Right renal cortex interstitium (tissue), 3 donors: ENCODE results near the gene F8A2. TPM values are rescaled to one million over a fixed set of nuclear protein-coding genes. Genes with fewer than 3 reads are reported as not detected.
A peak's percentile ranks its signal among the peaks of the same experiment; 100 is the strongest.
"Not testable (repeated sequence)": the region's sequence is repeated elsewhere in the genome, so short reads cannot be mapped to it uniquely, and the experiment has no call there.

ENCODE experiments used
- DNase-seq, 3 donors: peaks; one replicate each; pipeline ENCODE4 v3.0.0-alpha.2; 2013; ENCODE audit warnings: low read depth in 3 of 3, low spot score in 2 of 3
- polyA plus RNA-seq, 3 donors: library from polyadenylated mRNA; unstranded; fragments of 120-200 nt; gene quantifications; one replicate each; pipeline ENCODE4 v1.2.1, GENCODE V29; 2013; ENCODE audit not compliant: insufficient read length in 3 of 3

The F8A2 gene
- polyA plus RNA-seq = not detected

DNA sequence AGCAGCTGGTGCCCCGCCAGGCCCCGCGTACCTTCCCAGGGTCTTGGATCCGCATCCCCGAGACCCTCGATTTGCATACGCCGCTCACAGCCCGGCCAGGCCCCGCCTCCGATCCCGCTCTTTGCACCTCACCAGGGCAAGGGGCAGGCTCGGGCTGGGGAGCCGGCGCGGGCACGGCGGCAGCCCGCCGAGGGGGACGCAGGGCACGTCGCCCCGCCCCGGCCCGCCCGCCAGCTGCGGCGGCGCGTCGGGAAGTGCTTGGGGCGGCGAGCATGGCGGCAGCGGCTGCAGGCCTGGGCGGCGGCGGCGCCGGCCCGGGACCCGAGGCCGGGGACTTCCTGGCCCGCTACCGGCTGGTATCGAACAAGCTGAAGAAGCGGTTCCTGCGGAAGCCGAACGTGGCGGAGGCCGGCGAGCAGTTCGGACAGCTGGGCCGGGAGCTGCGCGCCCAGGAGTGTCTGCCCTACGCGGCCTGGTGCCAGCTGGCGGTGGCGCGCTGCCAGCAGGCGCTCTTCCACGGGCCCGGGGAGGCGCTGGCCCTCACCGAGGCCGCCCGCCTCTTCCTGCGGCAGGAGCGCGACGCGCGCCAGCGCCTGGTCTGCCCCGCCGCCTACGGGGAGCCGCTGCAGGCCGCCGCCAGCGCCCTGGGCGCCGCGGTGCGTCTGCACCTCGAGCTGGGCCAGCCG lies at the start of gene F8A2:
Gene F8A2, plus strand, starts transcription at position 253 of the 686 bp plus-strand sequence. Its CDS starts 20 bp downstream, at position 273.
- DNase-seq = not testable (repeated sequence)

DNA sequence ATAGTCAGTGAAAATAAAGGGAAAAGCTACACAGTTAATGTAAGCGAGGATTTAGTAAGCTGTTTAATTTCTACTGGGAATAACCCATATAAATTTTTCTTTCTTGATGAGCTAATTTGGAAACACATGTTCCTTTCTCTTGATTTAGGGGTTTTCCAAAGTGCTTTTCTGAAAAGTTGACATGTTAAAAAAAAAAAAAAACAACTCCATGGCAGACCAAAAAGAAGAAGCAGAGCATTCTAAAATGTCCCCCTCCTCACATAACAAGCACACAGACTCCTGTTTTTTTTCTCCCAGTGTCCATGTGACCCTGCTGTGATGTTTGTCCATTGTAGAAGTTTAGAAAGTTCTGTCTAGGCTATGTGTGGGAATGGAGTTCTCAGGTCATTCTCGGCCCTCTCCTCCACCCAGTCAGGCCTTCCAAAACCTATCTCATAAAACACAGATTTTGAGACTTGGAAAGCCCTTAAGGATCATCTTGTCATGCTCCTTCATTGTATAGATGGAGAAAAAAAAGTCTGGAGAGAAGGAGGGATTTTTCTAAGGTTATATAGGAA lies 48.3 kb upstream of the F8A2 start:
- DNase-seq = no peak

- peak in 1 of 3 donors; percentile 1 for DNase-seq
Observed at GRCh38 chrX:155334486-155335336, 47.2 kb upstream of the F8A2 start, which contains the start of gene CLIC2. TSS of gene CLIC2 (minus strand) at chrX:155334614. CDS start at chrX:155334427, 187 bp downstream.

DNA sequence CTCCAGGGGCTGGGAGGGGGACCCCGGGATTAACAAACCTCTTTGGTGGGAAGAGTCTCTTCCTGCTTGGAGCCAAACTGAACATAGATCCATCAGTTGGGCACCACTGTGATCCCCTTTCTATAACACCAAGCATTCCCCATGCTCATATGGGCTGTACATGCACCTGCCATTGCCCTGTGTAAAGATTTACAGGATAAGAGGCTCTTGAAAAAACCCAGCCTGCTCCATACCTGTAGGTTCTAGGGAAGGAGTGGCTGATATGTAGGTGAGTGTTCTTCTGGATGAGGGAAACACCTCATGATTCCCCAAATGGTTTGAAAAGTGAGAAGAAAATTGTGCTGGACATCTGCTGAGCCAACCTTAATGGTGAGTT lies 46.6 kb upstream of the F8A2 start:
- not testable (repeated sequence) for DNase-seq

DNA sequence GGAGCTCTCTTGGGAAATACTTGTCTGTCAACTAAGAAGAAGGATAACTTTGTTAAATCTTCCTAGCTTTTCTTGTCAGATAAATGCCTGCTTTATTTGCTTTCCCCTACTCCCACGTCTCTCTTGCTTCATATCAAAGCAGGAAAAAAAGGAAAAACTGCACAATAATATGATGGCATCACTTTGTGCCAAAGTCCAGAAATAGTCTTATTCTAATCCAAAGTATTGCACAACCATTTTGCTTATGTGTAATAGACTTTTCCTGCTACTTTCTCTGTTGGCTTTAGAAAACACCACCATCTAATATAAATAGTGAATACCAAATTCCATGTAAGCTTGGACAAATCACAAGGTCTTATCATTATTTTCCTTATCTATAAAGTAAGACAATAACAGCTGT lies 36.2 kb upstream of the F8A2 start:
- not testable (repeated sequence) for DNase-seq

DNA sequence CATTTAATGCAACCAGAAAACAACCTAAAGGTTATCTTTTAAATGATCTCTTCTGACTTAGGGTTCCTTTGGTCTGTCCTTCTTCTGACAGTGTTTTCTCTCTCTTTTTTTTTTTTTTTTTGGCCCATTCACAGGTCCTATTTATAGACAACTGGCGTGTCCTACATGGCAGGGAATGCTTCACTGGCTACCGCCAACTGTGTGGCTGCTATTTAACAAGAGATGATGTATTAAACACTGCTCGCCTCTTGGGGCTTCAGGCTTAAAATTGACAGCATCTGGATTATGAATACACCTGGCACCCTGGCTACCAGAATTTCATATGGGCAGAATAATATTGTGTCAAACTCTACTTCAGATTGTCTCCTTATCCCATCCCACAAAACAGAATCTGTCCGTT lies 32.4 kb upstream of the F8A2 start:
- DNase-seq = not testable (repeated sequence)

- not testable (repeated sequence) for DNase-seq
Observed at GRCh38 chrX:155363712-155364111, 18.2 kb upstream of the F8A2 start.

DNA sequence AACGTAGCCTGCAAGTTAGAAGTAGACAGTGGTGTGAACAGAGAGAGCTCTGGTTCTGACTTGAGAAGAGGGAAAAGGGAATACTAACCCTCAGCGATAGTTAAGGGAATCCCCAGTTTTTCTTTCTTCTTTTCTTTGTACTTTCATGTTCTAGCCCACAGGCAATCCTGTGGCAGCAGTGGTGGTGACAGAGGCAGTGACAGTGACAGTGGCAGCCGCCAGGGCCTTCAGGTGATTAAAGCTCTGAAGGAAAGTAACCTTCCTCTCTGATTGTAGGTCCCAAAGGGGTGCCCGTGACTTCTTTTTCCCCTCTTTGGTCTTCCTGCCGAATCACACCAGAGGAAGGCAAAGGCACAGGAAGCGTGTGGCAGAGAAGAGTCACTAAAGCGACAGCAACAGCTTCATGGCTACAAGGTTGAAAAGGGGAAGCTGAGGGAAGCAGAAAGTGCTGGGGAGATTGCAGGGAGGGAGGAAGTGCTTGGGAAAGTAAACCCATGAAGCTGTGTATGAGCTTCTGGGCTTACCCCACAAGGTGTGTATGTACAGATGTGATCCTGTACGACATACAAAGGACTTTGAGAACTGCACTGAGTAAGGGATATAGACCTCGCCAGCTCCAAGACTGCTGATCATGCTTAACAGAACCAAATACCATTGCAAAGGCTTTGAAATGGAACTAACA lies 8.0 kb upstream of the F8A2 start:
- not testable (repeated sequence) for DNase-seq

DNA sequence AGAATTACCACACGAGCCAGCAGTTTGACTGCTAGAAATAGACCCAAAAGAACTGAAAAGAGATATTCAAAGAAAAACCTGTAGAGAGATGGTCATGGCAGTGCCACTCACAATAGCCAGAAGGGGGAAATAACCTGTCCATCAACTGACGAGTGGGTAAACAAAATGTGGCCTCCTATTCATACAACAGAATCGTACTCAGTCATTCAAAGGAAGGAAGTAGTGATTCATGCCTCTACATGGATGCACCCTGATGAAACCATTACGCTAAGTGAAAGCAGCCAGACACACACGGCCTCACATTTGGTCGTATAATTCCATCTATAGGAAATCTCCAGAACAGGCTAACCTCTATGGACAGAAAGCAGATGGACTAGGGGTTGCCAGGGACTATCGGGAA lies 2.1 kb upstream of the F8A2 start:
- DNase-seq = not testable (repeated sequence)

DNA sequence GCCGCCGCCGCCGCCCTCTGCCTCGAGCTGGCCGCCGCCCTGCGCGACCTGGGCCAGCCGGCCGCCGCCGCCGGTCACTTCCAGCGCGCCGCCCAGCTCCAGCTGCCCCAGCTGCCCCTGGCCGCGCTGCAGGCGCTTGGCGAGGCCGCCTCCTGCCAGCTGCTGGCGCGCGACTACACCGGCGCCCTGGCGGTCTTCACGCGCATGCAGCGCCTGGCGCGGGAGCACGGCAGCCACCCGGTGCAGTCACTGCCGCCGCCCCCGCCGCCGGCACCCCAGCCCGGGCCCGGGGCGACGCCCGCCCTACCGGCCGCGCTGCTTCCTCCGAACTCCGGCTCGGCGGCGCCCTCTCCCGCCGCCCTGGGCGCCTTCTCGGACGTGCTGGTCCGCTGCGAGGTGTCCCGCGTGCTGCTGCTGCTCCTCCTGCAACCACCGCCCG lies 653 bp downstream of the F8A2 start:
- not testable (repeated sequence) for DNase-seq

- DNase-seq = no peak
Observed at GRCh38 chrX:155389634-155390033, 7.7 kb downstream of the F8A2 start.

- not testable (repeated sequence) for DNase-seq
Observed at GRCh38 chrX:155394747-155395276, 12.9 kb downstream of the F8A2 start.

- no peak for DNase-seq
Observed at GRCh38 chrX:155406429-155406828, 24.5 kb downstream of the F8A2 start.

DNA sequence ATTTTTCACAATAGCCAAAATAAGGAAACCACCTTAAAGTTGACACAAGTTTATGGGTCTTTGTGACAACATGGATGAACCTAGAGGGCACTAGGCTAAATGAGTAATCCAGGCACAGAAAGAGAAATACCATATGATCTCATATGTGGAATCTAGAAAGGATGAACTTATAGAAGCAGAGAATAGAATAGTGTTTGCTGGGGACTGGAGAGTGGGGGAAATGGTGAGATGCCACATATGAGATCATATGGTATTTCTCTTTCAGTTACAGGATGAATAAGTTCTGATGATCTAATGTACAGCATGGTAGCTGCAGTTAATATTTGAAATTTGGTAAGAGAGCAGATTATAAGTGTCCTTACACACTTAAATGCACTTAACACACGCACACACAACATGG lies 35.9 kb downstream of the F8A2 start:
- no peak for DNase-seq

Other genes with a start within 250 kb of the F8A2 start
- gene VBP1, start 165.6 kb upstream of the F8A2 start, polyA plus RNA-seq = 10 to 100 TPM; 86.4 to 92.1 (median 89.7) TPM
- 1 to 10 TPM; 2.8 to 3.5 (median 3.3) TPM for gene RAB39B, start 117.6 kb upstream of the F8A2 start, polyA plus RNA-seq
- gene CLIC2, start 47.5 kb upstream of the F8A2 start, polyA plus RNA-seq = 1 to 10 TPM; 2.7 to 5.0 (median 3.8) TPM
- gene F8A3, start 76.5 kb downstream of the F8A2 start, polyA plus RNA-seq = 10 to 100 TPM in 2 of 3 donors, 1 to 10 TPM in 1; 7.1 to 15.3 (median 14.9) TPM
- gene SPRY3, start 230.5 kb downstream of the F8A2 start, polyA plus RNA-seq = 1 to 10 TPM; 1.4 to 1.8 (median 1.5) TPM
- gene TMLHE, start 230.9 kb downstream of the F8A2 start, polyA plus RNA-seq = 10 to 100 TPM; 26.0 to 32.1 (median 29.5) TPM